Inflammatory macrophage (primary cell): Measurements from ENCODE around the gene DENND4C.

Source experiments
- DNase-seq, 2 donors: peaks; one replicate each; pipeline ENCODE4 v3.0.0-alpha.2; 2020 to 2022

DENND4C gene

DNA sequence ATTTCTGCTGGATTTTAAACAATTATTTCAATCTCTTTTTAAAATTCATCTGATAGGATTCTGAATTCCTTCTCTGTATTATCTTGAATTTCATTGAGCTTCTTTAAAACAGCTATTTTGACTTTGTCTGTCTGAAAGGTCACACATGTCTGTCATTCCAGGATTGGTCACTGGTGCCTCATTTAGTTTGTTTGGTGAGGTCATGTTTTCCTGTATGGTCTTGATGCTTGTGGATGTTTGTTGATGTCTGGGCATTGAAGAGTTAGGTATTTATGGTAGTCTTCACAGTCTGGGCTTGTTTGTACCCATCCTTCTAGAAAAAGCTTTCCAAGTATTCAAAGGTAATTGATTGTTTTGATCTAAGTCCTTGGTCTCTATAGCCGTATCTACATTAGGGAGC is 39.1 kb downstream of the DENND4C start:
- DNase-seq = no peak

DNA sequence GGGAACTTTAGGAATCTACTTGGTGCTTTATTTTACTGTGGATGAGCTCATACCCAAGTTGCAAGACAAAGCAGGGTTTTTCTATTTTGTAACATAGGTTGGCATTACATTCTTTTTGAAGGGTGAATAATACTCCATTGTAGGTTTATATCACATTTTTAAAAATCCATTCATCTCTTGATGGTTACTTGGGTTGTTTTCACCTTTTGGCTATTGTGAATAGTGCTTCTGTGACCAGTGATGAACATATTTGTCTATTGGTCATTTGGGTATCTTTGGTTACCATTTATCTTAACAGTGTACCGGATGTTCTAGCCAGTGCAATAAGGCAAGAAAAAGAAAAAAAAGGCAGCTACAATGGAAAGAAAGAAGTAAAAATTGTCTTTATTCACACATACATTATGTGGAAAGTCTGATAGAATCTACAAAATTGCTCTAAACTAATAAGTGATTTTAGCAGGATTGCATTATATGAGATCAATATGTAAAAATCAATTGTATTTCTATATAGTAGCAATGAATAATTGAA is 40.0 kb downstream of the DENND4C start:
- DNase-seq = no peak

DNA sequence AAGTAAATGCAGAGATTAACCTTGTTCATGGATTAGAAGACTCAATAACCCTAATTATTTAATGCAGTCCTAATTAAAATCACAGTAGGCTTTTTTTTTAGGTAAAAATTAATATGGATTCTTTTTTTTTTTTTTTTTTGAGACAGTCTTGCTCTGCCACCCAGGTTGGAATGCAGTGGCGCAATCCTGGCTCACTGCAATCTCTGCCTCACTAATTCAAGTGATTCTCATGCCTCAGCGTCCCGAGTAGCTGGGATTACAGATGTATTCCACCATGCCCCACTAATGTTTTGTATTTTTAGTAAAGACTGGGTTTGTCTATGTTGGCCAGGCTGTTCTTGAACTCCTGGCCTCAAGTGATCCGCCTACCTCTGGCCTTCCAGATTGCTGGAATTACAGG is 40.6 kb downstream of the DENND4C start:
- DNase-seq = no peak

DNA sequence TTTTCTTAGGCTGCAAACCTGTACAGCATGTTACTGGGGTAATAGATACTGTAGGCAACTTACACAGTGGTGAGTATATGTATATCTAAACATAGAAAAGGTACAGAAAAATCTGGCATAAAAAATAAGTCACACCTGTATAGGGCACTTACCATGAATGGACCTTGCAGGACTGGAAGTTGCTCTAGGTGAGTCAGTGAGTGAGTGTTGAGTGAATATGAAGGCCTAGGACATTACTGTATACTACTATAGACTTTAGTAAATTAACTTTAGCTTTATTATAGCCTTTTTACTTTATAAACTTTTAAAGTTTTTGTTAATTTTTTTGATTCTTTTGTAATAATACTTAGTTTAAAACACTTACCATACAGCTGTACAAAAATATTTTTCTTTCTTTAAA is 51.3 kb downstream of the DENND4C start:
- DNase-seq = no peak

DNA sequence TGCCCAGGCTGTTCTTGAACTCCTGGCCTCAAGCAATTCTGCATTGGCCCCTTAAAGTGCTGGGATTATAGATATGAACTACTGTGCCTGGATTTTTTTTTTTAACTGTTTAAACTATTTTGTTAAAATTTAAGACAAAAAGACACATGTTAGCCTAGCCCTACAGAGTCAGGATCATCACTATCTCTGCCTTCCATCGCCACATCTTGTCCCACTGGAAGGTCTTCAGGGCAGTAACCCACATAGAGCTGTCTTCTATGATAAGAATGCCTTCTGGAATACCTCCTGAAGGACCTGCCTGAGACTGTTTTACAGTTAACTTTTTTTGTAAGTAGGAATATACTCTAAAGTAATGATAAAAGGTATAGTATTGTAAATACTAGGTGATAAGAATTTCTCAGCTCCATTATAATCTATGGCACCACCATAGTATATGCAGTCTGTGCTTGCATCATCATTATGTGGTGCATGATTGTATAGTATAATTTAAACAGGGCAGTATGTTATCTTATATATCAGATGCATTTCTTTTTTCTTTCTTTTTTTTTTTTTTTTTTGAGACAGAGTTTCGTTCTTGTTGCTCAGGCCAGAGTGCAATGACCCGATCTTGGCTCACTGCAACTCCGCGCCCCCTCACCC is 52.7 kb downstream of the DENND4C start:
- DNase-seq = no peak

DNA sequence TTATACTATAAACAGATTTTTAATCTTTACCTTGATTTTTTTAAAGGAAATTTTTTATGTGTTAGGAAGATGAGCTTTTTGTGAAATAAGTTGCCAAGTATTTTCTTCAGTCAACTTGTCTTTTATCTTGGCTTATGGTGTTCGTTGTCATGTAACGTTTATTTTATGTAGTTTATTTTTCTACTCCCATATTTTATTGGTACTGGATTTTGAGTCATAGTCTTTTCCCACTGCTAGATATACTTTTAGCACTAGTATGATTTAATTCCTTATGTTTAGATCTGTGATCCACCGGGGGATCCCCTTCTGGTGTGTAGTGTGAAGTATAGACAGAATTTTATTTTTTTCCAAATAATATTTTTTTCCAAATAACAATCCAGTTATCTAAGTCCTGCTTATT is 54.2 kb downstream of the DENND4C start:
- DNase-seq = no peak

DNA sequence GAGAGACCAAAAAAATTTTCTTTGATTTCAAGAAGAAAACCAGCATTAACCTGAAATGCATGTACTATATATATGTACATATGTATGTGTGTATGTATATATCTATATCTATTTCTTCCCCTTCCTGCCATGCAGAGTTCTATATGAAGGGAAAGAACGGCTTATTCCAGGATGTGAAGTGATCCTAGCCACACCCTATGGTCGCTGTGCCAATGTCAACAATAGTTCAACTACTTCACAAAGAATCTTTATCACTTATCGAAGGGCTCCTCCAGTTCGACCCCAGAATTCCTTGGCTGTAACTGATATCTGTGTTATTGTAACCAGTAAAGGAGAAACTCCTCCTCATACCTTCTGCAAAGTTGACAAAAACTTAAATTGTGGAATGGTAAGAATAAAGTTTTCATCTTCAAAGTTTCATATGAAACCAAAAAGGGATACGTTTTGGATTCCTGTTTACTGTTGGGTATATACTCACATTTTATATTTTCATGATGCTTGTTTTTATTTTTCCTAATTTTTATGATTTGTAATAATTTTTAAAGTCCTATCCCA is 56.2 kb downstream of the DENND4C start:
- DNase-seq = no peak

DNA sequence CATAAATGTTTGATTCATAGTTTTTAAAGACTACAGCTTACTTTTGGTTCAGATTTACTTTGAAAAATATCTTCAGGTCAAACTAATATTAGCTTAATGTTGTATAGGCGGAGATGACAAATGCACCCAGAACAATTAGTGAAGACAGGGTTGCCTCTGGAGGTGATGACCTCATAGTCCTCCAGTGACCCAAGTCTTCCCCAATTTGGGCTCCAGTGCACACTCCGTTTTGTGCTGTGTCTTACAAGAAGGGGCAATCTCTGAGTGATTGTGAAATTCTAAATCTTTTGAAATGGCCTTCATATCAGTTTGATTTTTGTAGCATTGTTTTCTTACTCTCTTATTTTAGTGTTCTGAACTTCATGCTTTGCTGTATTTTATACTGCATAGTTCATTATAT is 57.6 kb downstream of the DENND4C start:
- peak in 1 of 2 donors; percentile 36 for DNase-seq

DNA sequence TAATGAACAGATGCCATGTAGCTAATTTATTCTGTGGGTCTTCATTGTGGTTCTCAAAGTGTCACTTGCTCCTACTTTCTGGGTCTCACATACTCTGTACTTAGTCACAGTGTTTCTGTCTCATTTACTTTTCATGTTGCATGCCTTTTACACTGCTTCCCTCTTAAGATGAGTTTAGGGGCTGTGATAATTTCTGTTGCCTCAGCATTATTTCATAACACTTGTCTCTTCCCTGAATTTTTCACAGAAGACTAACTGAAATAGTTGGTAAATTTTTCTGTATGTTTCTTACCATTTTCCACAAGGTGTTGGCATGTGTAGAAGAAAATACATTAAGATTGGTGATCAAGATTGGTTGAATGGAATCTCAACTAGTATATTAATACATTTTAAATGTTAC is 59.6 kb downstream of the DENND4C start:
- no peak for DNase-seq

DNA sequence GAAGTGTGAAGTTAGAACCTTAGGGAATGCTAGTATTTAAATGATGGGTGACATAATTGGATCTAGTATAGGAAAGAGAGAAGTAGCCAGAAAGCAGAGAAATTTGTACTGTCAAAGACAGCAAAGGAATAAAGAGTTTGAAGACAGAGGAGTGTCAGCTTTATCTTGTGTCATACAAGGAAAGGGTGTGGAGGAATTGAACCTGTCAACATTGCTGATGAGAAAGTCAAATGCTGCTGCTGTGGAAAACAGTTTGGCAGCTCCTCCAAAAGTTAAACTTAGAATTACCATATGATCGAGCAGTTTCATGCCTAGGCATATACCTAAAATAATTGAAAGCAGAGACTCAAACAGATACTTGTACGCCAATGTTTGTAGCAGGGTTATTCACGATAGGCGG is 63.7 kb downstream of the DENND4C start:
- no peak for DNase-seq

DNA sequence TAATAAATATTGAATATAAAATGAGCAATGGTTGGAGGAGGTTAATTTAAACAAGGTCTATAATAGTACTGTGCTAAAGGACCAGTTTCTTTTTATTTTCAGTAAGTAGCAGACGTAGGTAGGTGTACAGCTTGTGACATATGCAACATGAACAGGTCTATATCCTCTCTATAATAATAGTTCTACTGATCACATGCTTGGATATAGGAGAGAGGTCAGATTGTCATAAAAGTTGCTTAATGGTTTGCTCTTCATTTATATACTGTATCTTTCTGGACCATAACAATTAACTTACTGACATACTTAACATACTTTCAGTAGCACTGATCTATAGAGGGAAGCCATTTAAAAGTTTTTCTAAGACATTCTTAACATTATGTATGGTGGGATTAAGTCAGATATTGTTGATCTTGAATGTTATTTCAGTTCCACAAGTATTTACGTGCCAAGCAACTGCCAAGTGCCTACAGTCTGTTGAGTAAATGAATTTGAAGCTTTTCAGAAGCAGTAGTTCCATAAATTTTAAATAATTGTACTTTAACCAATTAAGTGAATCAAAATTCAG is 68.0 kb downstream of the DENND4C start:
- no peak for DNase-seq

DNA sequence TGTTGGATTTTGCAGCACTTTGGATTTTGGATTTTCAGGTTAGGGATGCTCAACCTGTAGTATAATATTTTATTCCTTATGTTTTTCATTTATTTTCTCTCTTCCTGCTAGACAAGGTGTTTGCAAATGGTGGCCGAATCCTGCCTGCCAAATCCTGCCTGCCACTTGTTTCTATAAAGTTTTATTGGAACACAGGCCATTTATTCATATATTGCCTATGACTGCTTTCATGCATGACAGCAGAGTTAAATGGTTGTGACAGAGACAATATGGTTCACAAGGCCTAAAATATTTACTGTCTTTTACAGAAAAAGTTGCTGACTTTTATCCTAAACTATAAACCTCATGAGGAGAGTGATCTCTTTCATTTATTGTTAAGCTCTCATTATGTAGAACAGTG is 72.7 kb downstream of the DENND4C start:
- no peak for DNase-seq

DNA sequence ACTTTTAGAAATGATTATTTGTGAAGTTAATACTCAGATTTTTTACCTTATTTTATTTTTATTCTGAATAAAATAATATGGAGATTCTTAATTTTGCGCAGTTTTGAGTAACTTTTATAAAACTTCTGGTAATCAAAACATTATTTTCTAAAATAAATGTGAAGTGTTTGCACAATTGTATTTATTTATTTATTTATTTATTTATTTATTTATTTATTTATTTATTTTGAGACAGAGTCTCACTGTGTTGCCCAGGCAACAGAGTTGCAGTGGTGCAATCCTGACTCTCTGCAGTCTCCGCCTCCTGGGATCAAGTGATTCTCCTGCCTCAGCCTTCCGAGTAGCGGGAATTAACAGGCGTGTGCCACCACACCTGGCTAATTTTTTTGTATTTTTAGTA is 76.1 kb downstream of the DENND4C start:
- no peak for DNase-seq

DNA sequence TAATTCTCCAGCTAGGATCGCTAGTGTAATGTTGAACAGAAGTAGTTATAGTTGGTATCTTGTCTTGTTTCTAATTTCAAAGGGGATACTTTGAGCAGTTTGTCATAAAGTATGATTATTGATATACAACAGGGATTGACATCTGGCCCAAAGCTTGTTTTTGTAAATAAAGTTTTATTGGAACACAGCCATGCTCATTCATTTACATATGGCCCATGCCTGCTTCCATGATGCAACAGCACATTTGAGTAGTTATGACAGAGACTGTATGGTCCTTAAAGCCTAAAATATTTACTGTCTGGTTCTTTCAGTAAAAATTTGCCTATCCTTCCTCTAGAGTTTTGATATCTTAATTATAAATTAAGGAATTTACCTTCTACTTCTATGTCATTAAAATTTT is 79.8 kb downstream of the DENND4C start:
- DNase-seq = no peak

DNA sequence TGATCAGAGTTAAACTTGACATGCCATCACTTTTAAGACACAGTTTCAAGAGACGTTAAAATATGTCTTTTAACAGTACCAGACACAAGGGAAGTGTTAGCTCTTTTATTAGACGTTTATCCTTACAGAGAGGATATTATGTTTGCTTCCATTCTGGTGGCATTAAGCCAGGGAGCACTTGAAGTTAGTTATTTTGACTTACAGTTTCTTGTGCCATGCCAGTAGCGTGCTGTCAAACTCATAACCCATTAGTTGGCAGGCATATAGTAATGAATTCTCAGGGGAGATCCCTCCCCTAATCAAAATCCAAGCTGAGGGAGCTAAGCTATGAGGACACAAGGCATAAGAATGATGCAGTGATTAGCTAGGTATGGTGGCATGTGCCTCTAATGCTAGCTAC is 83.1 kb downstream of the DENND4C start:
- no peak for DNase-seq

DNA sequence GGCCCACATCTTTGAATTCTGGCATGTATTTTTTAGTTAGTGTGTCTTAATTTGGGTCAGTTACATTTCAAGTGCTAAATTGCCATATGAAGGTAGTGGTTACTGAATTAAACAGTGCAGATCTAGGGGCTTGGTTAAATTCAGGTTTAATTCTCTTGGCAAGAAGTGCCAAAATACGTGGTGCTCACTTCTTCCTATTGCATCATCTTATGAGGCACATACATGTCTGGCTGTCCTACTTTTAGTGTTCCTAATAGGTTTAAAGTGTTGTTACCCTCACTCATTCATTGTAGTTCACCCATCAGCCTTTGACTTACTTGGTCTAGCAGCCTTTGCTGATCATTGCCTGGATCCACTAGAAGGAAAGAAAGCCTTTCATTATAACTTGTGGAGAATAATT is 90.0 kb downstream of the DENND4C start:
- DNase-seq = no peak

DNA sequence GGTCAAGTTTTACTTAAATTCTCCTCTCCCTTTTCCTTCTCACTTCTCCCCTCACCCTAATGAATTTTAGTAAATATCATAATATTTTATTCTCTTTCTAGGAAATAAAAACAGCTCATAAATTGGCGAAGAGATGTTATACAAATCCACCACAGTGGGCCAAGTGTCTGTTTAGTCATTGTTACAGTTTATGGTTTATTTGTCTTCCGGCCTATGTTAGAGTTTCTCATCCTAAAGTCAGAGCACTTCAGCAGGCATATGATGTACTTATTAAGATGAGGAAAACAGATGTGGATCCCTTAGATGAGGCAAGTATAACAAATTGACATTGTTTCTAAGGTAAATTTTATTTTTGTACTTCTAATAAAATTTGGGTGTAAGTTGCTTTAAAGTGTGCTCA is 101.4 kb downstream of the DENND4C start:
- DNase-seq = no peak

DNA sequence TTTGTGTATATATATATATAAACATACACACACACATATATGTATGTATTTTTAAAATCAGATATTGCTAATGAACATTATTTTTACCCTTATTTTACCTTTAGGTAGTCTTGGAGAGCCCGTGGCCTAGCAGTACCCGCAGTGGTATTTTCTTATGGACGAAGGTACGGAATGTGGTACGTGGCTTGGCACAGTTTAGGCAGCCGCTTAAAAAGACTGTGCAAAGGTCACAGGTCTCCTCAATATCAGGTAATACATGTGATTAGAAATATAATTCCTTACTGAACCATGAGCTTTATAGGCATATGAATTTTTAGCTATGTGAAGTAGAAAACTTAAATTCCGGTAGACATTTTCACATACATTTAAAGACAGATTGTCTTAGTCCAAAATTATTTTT is 105.7 kb downstream of the DENND4C start:
- DNase-seq = no peak

DNA sequence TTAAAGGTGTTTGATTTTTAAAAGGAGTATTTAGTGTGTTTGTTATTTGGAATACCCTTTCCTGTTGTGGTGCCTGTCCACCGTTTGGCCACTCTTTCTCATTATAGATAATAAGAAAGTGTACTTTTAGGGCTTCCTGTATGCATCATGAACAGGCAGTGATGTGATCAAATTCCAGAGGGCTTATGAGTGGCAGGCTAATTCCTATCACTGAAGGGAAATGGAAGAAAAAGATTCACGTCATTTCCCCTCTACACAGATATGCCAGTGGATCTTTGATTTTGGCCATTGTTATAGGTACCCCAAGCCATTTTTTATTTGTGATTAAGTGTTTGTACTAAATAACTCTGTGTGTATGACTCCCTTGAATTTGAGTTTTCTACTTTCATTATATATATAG is 112.5 kb downstream of the DENND4C start:
- no peak for DNase-seq

DNA sequence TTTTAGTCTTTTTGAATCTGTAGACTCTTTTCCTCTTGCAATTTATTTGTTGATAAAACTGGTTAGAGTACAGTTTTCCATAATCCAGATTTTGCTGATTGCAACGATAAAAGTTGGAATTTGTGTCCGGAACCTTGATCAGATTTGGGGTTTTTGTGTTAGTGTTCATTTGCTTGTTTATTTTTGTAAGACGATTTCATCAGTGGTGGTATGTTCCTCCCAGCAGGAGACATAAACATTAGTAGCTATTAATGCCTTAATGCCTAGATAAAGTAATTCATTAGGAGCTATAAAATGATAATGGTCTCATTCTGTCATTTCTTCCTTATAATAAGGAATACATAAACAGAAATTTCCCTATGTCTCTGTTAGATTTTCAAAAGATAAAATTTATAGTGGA is 128.2 kb downstream of the DENND4C start:
- no peak for DNase-seq

DNA sequence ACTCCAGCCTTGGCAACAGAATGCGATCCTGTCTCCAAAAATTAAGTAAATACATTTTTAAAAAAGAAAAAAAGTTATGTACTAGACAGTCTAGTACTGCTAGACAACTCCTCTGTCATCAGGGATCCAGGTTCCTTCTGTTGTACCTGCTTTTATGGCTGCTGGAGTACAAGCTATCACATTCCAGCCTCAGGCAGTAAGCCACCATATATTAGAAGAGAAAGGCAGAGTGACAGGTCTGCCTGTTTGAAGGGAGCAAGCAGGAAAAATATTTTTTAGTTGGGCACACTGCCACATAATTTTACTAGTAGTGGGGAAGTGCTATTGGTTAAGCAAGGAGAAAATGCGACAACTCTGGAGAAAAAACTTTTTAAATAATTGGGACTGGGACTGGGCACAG is 138.6 kb downstream of the DENND4C start:
- no peak for DNase-seq

DNA sequence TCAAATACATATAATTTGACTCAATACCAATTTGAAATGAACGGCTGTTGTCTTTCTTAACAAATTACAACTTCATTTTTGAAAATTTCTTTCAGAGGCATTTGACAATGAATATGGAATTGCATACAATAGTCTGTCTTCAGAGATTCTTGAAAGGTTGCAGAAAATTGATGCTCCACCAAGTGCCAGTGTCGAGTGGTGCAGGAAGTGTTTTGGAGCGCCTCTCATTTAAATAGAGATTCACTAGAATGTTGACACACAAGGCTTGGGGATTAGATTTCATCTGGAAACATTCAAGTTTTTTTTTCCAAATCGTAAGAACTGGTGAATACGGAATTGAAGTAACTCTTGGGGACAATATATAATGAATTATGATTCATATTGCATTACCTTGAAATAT is 141.4 kb downstream of the DENND4C start:
- no peak for DNase-seq

DNA sequence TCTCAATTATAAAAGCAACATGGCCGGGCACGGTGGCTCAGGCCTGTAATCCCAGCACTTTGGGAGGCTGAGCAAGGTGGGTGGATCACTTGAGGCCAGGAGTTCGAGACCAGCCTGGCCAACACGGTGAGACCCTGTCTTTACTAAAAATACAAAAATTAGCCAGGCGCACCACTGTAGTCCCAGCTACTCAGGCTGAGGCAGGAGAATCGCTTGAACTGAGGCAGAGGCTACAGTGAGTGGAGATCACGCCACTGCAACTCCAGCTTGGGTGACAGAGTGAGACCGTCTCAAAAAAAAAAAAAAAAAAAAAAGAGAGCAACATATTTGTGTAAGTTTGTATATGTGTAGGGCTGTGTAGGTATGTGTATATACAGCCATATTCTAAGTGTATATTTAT is 142.1 kb downstream of the DENND4C start:
- no peak for DNase-seq

DNA sequence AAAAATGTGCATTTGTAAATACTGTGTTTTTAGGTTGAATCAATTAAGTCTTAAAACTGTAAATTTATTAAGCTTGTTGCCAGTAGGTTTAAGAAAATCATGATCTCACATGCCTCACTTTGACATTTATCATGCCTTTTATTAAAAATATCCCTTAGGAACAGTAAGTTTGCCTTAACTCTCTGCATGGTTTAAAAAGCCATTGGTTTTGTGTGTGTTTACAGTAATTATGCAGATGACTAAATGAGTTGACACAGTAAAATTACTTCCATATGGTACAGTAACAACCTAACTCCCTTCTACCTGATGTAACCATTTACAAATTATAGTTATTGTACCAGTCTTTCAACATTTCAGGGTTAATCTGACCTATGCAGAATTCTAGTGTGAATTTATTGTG is 143.0 kb downstream of the DENND4C start:
- DNase-seq = no peak

DNA sequence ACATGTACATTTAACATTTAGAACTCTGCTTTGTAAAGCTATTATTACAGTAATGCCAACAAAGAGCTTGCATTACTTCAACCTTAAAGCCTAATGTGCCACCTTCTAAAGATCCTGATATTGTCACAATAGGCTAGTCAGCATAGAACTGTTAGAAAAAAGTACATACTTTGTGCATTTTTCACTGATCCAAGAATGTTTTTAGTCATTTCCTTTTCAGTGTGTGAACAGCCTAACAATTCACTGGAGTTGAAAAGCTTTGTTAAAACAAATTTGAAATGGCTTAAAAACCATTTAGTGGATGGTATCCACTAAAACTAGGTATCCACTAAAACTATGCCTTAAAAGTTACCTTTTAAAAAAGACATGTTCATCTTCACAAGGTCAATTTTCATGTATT is 145.0 kb downstream of the DENND4C start:
- no peak for DNase-seq
